K562 (cell line): Measurements from ENCODE around the gene RBMS3. TPM values are rescaled to one million over a fixed set of nuclear protein-coding genes. Genes with fewer than 3 reads are reported as not detected.

ENCODE experiments used
- ATAC-seq: fragments of 200-7000 bp; cut with Tn5 transposase; 3 replicates; pipeline ENCODE4 v1.9.1; 2020; ENCODE audit warnings: moderate library complexity
- BruUV-seq: library from RNA; stranded (reverse); fragments of 400-500 nt; replicated peaks from 2 replicates; lab custom pipeline; 2021; lab: Mats Ljungman, UMichigan
- CTCF ChIA-PET: fragments of 300-600 bp; formaldehyde crosslinking; extraction: SDS; loops from one replicate; lab custom pipeline; 2021; ENCODE audit warnings: low intra/inter-chr PET ratio; lab: Yijun Ruan, JAX
- POLR2A ChIA-PET: fragments of 300-600, 350-650 bp; sonication (Branson Sonifier 250); formaldehyde crosslinking; extraction: SDS; loops from one replicate; lab custom pipeline; 2021; ENCODE audit warnings: antibody characterized with exemption, inconsistent platforms; lab: Yijun Ruan, JAX
- DNase-seq, 4 experiments: peaks; one replicate each; pipeline versions ENCODE4 v3.0.0 to v3.0.0-alpha.2; 2011 to 2018; ENCODE audit warnings: low spot score in 3 of 4, mixed read lengths in 3 of 4; ENCODE audit errors: extremely low read depth in 1 of 4
- FAIRE-seq: peaks from 2 replicates; lab custom pipeline; 2011; peaks lifted over from hg19 to GRCh38; lab: Jason Lieb, UNC
- H2AFZ ChIP-seq: 2 replicates; pipeline ENCODE4 v1.6.0; 2011; ENCODE audit warnings: low read depth, low read length, control low read depth, inconsistent platforms
- H3K27ac ChIP-seq: fragments of 200-600 bp; 3 replicates; pipeline ENCODE4 v1.8.0; 2011; ENCODE audit warnings: low read depth, mild to moderate bottlenecking, control low read depth, inconsistent platforms, low read length, moderate library complexity, mixed read lengths; ENCODE audit errors: extremely low read depth
- H3K27me3 ChIP-seq, 2 experiments: fragments of 300-600 bp in 1 of 2; 2 replicates in 1 of 2; 3 replicates in 1 of 2; pipeline versions ENCODE4 v1.6.0 to v1.8.0; 2011; ENCODE audit warnings: inconsistent platforms in 2 of 2, low read length in 2 of 2, mild to moderate bottlenecking in 1 of 2, mixed read lengths in 1 of 2, moderate library complexity in 1 of 2; ENCODE audit not compliant: control insufficient read depth in 2 of 2, insufficient read depth in 2 of 2
- H3K36me3 ChIP-seq: fragments of 300-600 bp; 3 replicates; pipeline ENCODE4 v1.8.0; 2011; ENCODE audit warnings: mild to moderate bottlenecking, low read length, inconsistent platforms; ENCODE audit not compliant: control insufficient read depth, insufficient read depth
- H3K4me1 ChIP-seq, 2 experiments: fragments of 200-600 bp in 1 of 2; replicated peaks in 1 of 2; 2 replicates in 1 of 2; 3 replicates in 1 of 2; pipeline versions ENCODE4 v1.5.1 to v1.8.0; 2011; ENCODE audit warnings: inconsistent platforms in 2 of 2, low read length in 2 of 2, mild to moderate bottlenecking in 1 of 2, mixed read lengths in 1 of 2, moderate library complexity in 1 of 2; ENCODE audit not compliant: control insufficient read depth in 2 of 2, insufficient read depth in 2 of 2
- H3K4me2 ChIP-seq: 2 replicates; pipeline ENCODE4 v1.6.1; 2011; ENCODE audit warnings: low read length, control low read depth, inconsistent platforms, mixed read lengths; ENCODE audit not compliant: insufficient read depth
- H3K4me3 ChIP-seq: fragments of 200-600 bp; sonication (generic), shearing (Covaris generic); 2 replicates; pipeline ENCODE4 v1.5.1; 2016; ENCODE audit warnings: control low read depth, inconsistent platforms
- H3K79me2 ChIP-seq: fragments of 200-600 bp; 3 replicates; pipeline ENCODE4 v1.8.0; 2011; ENCODE audit warnings: low read length, inconsistent platforms; ENCODE audit not compliant: control insufficient read depth, insufficient read depth
- H3K9ac ChIP-seq, 2 experiments: 2 replicates each; pipeline versions ENCODE4 v1.6.0 to v1.6.1; 2011; ENCODE audit warnings: low read depth in 2 of 2, low read length in 2 of 2, control low read depth in 1 of 2, inconsistent platforms in 1 of 2, mild to moderate bottlenecking in 1 of 2, mixed read lengths in 1 of 2; ENCODE audit not compliant: insufficient read depth in 1 of 2
- H3K9me1 ChIP-seq: one replicate; pipeline ENCODE4 v1.6.0; 2011; ENCODE audit warnings: inconsistent platforms, mild to moderate bottlenecking, low read length, moderate library complexity; ENCODE audit not compliant: control insufficient read depth, insufficient read depth
- H3K9me3 ChIP-seq: replicated peaks from 2 replicates; pipeline ENCODE4 v1.5.1; 2011; ENCODE audit warnings: low read depth, low read length, inconsistent platforms; ENCODE audit not compliant: control insufficient read depth, insufficient read depth
- H4K20me1 ChIP-seq: replicated peaks from 2 replicates; pipeline ENCODE4 v1.6.1; 2011; ENCODE audit warnings: low read length, inconsistent platforms, mixed read lengths; ENCODE audit not compliant: control insufficient read depth, insufficient read depth
- PHB2 ChIP-seq: fragments of 450-650 bp; IDR thresholded peaks from 2 replicates; pipeline ENCODE4 v1.6.1; 2017; ENCODE audit warnings: low read depth
- ZNF707 ChIP-seq: fragments of 250-450 bp; sonication (Bioruptor Pico); conservative IDR thresholded peaks from 2 replicates; pipeline ENCODE4 v1.8.0; 2022; ENCODE audit warnings: inconsistent platforms, mild to moderate bottlenecking, moderate library complexity
- WGBS: fragments of 100-300 bp; shearing (Covaris generic); methylation state at CpG from one replicate; pipeline ENCODE4 v1.1.6; 2016; ENCODE audit warnings: low coverage, mixed read lengths; ENCODE audit not compliant: insufficient coverage; ENCODE audit errors: missing lambda C conversion rate; 5-methylcytosine and 5-hydroxymethylcytosine counted together
- in situ Hi-C: fragments of 300-500 bp; cut with MboI; formaldehyde crosslinking; loops from 4 replicates; pipeline ENCODE4 v1.15.0; 2018; ENCODE audit warnings: inconsistent platforms, mixed read lengths
- intact Hi-C: fragments of 100-400 bp; cut with micrococcal nuclease; formaldehyde crosslinking; loops from 2 replicates; pipeline ENCODE4 v1.14.2; 2022
- polyA plus RNA-seq, 8 experiments: library from polyadenylated mRNA; depleted of rRNA in 4 of 8; stranded (reverse) in 5 of 8; unstranded in 3 of 8; fragments of >200 nt; fragmentation: Nextera tagmentation in 2 of 8; fragmentation: Illumina TruSeq in 1 of 8; extraction: Ambion mirVana in 2 of 8; extraction: Trizol in 1 of 8; gene quantifications; 2 replicates each; pipeline versions ENCODE4 v1.2.1 to v1.2.3, GENCODE V29; 2011 to 2014; ENCODE audit warnings: inconsistent platforms in 1 of 8, missing spikeins in 1 of 8
- total RNA-seq, 7 experiments: library from RNA; depleted of rRNA in 6 of 7; stranded (reverse); fragments of >200 nt in 6 of 7; fragmentation: Illumina TruSeq in 2 of 7; extraction: Trizol in 2 of 7; gene quantifications; 2 replicates each; pipeline versions ENCODE4 v1.2.1 to v1.2.3, GENCODE V29; 2011 to 2021; ENCODE audit warnings: low replicate concordance in 1 of 7
- TF ChIP-seq, protein P1 (sequence below): fragments of 450-650 bp; formaldehyde crosslinking; IDR thresholded peaks from 2 replicates; pipeline ENCODE4 v1.4.0; 2022; ENCODE audit warnings: missing genetic modification characterization
- TF ChIP-seq, protein P2 (sequence below): sonication (generic); formaldehyde crosslinking; IDR thresholded peaks from 2 replicates; pipeline ENCODE4 v1.8.1; 2022; ENCODE audit warnings: missing genetic modification reagents
- TF ChIP-seq, protein P3 (sequence below): fragments of 250-450 bp; sonication (Bioruptor Pico); IDR thresholded peaks from 2 replicates; pipeline ENCODE4 v1.8.0; 2021; ENCODE audit warnings: mild to moderate bottlenecking, moderate library complexity
- TF ChIP-seq, protein P4 (sequence below): IDR thresholded peaks from 3 replicates; pipeline ENCODE4 v1.6.1; 2011; ENCODE audit warnings: borderline replicate concordance, mild to moderate bottlenecking, moderate library complexity; ENCODE audit not compliant: insufficient read length; ENCODE audit errors: extremely low read depth

RBMS3 gene
- total and polyA plus RNA-seq, 9 of the 15 experiments (the other 6 are each of a cell fraction or from before 2014, with no cell fraction given), result 0.20 TPM; not detected in 8

DNA sequence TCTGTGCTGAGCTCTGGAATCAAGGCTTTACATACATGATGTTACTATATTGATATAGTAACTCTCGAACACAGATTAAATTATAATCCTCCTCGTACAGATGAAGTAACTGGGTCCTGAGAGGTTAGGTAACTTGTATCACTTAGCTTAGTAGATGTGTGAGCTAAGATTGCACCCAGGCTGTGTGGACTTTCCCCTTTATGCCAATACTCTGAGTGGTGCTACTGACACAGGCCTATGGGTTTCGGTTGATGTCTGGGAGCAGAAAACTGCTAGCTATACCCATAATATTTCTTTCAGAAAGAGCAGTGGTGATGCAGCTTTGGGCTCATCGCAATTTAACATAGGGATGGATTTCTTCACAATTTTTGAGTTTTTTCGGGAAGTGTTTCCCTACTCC, 259.7 kb downstream of the RBMS3 start:
- under 1% methylated on average over 5 of the region's 5 CpGs for WGBS
- no peak for FAIRE-seq
- H2AFZ ChIP-seq, result no peak overlapping the region
- no peaks in the 10 kb centered on the region for H3K27me3 ChIP-seq
- no peaks in the 10 kb centered on the region for H3K9me1 ChIP-seq
- no peak for TF ChIP-seq PHB2
- ATAC-seq, result no peak
- no peak overlapping the region for H3K9ac ChIP-seq
- intact Hi-C loops (no loop called here), in situ Hi-C loops (no loop called here)
- no TSS peak for BruUV-seq
- CTCF ChIA-PET, result no interaction called here
- H3K36me3 ChIP-seq, result no peaks in the 10 kb centered on the region
- H4K20me1 ChIP-seq, result no peaks in the 10 kb centered on the region
- no peak overlapping the region for H3K4me3 ChIP-seq
- no peak overlapping the region for H3K4me2 ChIP-seq
- DNase-seq, result no peak
- no peaks in the 10 kb centered on the region for H3K9me3 ChIP-seq
- no peaks in the 10 kb centered on the region for H3K79me2 ChIP-seq
- no peaks in the 10 kb centered on the region for H3K4me1 ChIP-seq
- POLR2A ChIA-PET, result no interaction called here
- H3K27ac ChIP-seq, result no peak overlapping the region

DNA sequence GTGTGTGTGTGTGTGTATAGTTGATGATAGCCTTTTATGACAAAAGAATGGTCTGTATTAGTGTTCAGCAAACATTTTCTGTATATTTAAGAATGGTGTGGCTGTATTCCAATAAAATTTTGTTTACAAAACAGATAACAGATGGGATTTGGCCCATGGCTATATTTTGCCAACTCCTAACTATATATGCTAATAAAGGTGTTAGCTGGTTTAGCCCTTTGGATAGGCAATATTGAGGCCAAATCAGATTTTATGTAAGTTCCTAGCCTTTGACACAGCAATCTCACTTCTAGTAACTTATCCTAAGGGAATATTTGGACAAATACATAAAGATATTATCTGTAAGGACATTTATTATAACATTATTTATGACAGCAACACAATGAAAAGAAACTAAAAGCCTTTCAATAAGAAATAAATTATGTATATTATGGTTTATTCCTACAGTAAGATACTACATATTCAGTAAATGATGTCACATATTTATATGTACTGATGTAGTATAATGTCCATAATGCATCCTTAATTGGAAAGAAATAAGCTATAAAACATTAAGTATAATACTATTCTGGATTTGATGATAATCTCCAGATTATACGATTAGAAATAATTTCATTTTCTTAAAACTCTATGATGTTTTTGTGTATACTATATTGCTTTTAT, 264.0 kb downstream of the RBMS3 start:
- FAIRE-seq (no peak), ATAC-seq (no peak), DNase-seq (no peak)
- Histone ChIP-seq H3K4me1 (no peaks in the 10 kb centered on the region), H3K27ac (no peak overlapping the region), H3K9me3 (no peaks in the 10 kb centered on the region; the same call in 1 of the 2 replicates), H3K27me3 (no peaks in the 10 kb centered on the region), H2AFZ (no peak overlapping the region), H3K4me2 (no peak overlapping the region), H3K9me1 (no peaks in the 10 kb centered on the region), H3K79me2 (no peaks in the 10 kb centered on the region), H3K4me3 (no peak overlapping the region), H3K36me3 (no peaks in the 10 kb centered on the region), H3K9ac (no peak overlapping the region), H4K20me1 (no peaks in the 10 kb centered on the region)
- ChIA-PET POLR2A (no interaction called here), CTCF (no interaction called here)
- in situ Hi-C loops, result no loop called here
- no TSS peak for BruUV-seq
- intact Hi-C loops, result no loop called here
- whole genome bisulfite sequencing, result 0% methylated on average over 1 of the region's 1 CpG
- TF ChIP-seq, protein P1, sequence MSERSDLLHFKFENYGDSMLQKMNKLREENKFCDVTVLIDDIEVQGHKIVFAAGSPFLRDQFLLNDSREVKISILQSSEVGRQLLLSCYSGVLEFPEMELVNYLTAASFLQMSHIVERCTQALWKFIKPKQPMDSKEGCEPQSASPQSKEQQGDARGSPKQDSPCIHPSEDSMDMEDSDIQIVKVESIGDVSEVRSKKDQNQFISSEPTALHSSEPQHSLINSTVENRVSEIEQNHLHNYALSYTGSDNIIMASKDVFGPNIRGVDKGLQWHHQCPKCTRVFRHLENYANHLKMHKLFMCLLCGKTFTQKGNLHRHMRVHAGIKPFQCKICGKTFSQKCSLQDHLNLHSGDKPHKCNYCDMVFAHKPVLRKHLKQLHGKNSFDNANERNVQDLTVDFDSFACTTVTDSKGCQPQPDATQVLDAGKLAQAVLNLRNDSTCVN (CRISPR knock-in tag), result no peak
- TF ChIP-seq ZNF707 (CRISPR knock-in tag), result no peak
- TF ChIP-seq, protein P2, sequence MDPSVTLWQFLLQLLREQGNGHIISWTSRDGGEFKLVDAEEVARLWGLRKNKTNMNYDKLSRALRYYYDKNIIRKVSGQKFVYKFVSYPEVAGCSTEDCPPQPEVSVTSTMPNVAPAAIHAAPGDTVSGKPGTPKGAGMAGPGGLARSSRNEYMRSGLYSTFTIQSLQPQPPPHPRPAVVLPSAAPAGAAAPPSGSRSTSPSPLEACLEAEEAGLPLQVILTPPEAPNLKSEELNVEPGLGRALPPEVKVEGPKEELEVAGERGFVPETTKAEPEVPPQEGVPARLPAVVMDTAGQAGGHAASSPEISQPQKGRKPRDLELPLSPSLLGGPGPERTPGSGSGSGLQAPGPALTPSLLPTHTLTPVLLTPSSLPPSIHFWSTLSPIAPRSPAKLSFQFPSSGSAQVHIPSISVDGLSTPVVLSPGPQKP (CRISPR knock-in tag), result no peak
- TF ChIP-seq, protein P3, sequence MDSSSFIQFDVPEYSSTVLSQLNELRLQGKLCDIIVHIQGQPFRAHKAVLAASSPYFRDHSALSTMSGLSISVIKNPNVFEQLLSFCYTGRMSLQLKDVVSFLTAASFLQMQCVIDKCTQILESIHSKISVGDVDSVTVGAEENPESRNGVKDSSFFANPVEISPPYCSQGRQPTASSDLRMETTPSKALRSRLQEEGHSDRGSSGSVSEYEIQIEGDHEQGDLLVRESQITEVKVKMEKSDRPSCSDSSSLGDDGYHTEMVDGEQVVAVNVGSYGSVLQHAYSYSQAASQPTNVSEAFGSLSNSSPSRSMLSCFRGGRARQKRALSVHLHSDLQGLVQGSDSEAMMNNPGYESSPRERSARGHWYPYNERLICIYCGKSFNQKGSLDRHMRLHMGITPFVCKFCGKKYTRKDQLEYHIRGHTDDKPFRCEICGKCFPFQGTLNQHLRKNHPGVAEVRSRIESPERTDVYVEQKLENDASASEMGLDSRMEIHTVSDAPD (CRISPR knock-in tag), result no peak
- TF ChIP-seq, protein P4, sequence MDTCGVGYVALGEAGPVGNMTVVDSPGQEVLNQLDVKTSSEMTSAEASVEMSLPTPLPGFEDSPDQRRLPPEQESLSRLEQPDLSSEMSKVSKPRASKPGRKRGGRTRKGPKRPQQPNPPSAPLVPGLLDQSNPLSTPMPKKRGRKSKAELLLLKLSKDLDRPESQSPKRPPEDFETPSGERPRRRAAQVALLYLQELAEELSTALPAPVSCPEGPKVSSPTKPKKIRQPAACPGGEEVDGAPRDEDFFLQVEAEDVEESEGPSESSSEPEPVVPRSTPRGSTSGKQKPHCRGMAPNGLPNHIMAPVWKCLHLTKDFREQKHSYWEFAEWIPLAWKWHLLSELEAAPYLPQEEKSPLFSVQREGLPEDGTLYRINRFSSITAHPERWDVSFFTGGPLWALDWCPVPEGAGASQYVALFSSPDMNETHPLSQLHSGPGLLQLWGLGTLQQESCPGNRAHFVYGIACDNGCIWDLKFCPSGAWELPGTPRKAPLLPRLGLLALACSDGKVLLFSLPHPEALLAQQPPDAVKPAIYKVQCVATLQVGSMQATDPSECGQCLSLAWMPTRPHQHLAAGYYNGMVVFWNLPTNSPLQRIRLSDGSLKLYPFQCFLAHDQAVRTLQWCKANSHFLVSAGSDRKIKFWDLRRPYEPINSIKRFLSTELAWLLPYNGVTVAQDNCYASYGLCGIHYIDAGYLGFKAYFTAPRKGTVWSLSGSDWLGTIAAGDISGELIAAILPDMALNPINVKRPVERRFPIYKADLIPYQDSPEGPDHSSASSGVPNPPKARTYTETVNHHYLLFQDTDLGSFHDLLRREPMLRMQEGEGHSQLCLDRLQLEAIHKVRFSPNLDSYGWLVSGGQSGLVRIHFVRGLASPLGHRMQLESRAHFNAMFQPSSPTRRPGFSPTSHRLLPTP, result no peak
